Stimulated activated CD8-positive, alpha-beta memory T cell treated with anti-CD3 and anti-CD28 coated beads, Interleukin-2, amount 100 ng/mL, for 48 hours (primary cell): ENCODE data around the gene CSNK1G3.

Experiments used
- DNase-seq, 2 donors: peaks; one replicate each; pipeline ENCODE4 v3.0.0-alpha.2; 2020; ENCODE audit warnings: low read depth in 2 of 2

Gene CSNK1G3

DNA sequence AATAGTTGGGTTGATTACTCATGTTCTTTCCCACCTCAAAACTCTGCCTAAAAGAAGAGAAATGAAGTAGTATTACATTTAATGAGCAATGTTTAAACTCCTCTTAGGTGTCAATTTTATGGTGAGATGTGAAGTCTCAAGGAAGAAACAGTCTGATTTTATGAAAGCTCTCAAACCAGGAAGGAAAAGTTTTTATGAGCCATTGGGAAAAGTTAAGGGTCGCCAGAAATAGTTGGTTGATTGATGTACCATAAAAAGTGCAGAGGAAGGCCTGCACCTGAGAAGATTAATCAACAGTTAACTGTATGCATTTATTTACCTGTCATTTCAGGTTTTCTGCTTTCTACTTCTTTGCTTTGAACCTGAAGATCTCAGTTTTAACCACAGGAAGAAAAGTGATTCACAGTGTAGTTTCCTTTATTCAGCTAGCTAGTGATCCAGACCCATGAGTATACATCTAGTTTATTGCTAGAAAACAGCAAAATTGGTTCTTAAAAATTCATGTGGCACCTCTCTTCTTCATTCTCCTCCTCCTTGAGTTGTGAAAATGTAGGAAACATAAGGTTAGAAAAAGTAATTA is 133.1 kb downstream of the CSNK1G3 start:
- DNase-seq: no peak

DNA sequence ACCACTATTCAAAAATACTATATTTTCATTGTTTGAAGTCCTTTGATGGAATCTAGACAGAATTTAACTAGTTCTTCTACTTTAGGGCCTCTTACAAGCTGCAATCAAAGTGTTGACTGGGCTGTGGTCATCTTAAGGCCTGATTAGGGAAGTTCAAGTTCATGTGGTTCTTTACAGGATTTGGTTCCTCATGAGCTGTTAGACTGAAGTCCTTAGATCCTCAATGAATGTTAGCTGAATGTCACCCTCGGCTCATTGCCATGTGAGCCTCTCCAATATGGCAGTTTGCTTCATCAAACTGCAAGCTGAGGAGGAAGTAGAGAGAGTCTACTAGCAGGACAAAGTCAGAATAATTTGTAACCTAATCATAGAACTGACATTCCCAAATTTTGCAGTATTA is 135.1 kb downstream of the CSNK1G3 start:
- DNase-seq: no peak

- no peak for DNase-seq
Measured at GRCh38 chr5:123651234-123651633, 139.3 kb downstream of the CSNK1G3 start.

DNA sequence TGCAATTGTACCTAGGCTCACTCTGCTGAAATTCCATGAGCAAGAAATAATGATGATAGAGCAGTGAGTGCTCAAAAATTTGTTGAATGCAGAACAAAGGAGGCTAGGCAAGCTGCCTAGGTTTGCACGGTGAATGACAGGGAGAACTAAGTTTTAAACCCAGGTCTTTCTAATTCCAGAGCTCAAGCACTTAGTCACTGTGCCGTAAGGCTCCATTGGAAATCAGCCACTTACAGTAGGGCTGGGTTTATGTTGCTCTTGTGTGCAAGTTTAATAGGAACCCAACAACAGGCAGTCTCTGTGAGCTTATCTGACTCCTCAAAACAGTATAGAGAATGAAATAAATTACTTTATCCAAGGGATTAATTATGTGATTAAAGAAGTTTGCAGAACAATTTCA is 147.0 kb downstream of the CSNK1G3 start:
- no peak for DNase-seq

GRCh38 chr5:123659495-123659894 is 147.5 kb downstream of the CSNK1G3 start:
- DNase-seq: no peak

DNA sequence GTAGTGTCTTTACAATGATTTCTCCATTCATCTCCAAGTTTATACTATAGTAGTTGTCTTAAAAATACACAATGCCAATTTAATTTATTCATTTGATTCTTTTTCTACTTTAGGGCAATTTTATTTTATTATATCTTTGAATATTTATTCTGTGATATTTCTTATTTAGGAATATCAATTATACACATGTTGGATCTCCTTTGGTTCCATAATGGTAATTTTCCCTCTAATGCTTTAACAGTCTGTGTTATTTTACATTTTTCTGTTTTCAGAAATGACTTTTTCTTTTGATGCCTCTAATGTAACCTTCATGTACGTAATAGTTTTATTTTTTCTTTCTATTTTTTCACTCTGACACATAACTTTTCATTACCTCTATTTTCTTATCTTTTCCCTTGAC is 153.0 kb downstream of the CSNK1G3 start:
- no peak for DNase-seq

DNA sequence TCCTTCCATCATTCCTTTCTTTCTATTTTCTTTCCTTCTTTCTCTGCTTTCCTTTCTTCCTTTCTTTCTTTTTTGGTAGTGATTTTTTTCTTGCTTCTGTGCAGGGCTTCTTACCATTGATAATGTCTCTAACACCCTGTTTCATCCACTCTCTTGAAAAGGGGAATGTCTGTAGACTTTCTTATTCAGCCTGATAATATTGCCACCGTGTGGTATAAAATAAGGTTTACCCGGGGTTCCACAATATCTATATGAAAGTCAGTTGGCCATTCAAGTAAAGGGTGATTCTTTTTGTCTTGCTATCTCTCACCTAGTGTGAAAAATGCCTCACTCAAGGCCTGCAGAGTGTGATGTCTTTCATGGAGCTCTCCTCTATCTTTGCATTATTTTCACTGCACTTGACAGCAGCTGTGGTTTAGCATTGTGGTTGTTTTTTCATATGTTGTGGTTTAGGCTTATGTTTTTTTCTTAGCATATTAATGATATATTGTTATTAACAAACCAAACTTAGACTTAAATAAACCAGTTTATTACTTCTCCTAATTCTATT is 153.9 kb downstream of the CSNK1G3 start:
- no peak for DNase-seq
